Ishikawa (cell line): ENCODE measurements around the gene ZMIZ1.

Experiments used
- CEBPB ChIP-seq: IDR thresholded peaks from 2 replicates; pipeline ENCODE4 v1.6.1; 2012
- EGR1 ChIP-seq: IDR thresholded peaks from 2 replicates; pipeline ENCODE4 v1.6.1; 2012
- EP300 ChIP-seq: IDR thresholded peaks from 2 replicates; pipeline ENCODE4 v1.6.1; 2012; ENCODE audit warnings: borderline replicate concordance
- MAX ChIP-seq: IDR thresholded peaks from 2 replicates; pipeline ENCODE4 v1.6.1; 2012
- RAD21 ChIP-seq: IDR thresholded peaks from 2 replicates; pipeline ENCODE4 v1.6.1; 2012; ENCODE audit warnings: low read depth
- TAF1 ChIP-seq: IDR thresholded peaks from 2 replicates; pipeline ENCODE4 v1.6.1; 2012; ENCODE audit warnings: low read depth, mild to moderate bottlenecking
- YY1 ChIP-seq: IDR thresholded peaks from 2 replicates; pipeline ENCODE4 v1.6.1; 2012; ENCODE audit warnings: low read depth
- TF ChIP-seq, protein P1 (sequence below): IDR thresholded peaks from 2 replicates; pipeline ENCODE4 v1.6.1; 2012; ENCODE audit warnings: low read depth, mild to moderate bottlenecking

GRCh38 chr10:79038841-79039201 lies 29.9 kb upstream of the ZMIZ1 start:
- no peak for TF ChIP-seq EP300
- 0 out of 2 replicates have a peak, but pooled peaks have one; percentile 1 for TF ChIP-seq YY1
- no peak for TF ChIP-seq EGR1
- TF ChIP-seq CEBPB: no peak
- no peak for TF ChIP-seq RAD21
- TF ChIP-seq TAF1: no peak
- TF ChIP-seq, protein P1, sequence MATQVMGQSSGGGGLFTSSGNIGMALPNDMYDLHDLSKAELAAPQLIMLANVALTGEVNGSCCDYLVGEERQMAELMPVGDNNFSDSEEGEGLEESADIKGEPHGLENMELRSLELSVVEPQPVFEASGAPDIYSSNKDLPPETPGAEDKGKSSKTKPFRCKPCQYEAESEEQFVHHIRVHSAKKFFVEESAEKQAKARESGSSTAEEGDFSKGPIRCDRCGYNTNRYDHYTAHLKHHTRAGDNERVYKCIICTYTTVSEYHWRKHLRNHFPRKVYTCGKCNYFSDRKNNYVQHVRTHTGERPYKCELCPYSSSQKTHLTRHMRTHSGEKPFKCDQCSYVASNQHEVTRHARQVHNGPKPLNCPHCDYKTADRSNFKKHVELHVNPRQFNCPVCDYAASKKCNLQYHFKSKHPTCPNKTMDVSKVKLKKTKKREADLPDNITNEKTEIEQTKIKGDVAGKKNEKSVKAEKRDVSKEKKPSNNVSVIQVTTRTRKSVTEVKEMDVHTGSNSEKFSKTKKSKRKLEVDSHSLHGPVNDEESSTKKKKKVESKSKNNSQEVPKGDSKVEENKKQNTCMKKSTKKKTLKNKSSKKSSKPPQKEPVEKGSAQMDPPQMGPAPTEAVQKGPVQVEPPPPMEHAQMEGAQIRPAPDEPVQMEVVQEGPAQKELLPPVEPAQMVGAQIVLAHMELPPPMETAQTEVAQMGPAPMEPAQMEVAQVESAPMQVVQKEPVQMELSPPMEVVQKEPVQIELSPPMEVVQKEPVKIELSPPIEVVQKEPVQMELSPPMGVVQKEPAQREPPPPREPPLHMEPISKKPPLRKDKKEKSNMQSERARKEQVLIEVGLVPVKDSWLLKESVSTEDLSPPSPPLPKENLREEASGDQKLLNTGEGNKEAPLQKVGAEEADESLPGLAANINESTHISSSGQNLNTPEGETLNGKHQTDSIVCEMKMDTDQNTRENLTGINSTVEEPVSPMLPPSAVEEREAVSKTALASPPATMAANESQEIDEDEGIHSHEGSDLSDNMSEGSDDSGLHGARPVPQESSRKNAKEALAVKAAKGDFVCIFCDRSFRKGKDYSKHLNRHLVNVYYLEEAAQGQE: no peak
- TF ChIP-seq MAX: peak; percentile 59
